IgD-negative memory B cell (primary cell): ENCODE data around the gene SLC6A3. TPM values are rescaled to one million over a fixed set of nuclear protein-coding genes. Genes with fewer than 3 reads are reported as not detected.

Source experiments
- H3K27ac Mint-ChIP-seq, 3 donors: one replicate each; pipeline ENCODE4 v1.8.0; 2020 to 2022; ENCODE audit warnings: mild to moderate bottlenecking in 3 of 3, mixed read lengths in 3 of 3, moderate library complexity in 1 of 3
- H3K27me3 Mint-ChIP-seq: one replicate; pipeline ENCODE4 v1.8.0; 2021; ENCODE audit warnings: mixed read lengths
- H3K36me3 Mint-ChIP-seq: one replicate; pipeline ENCODE4 v1.8.0; 2020; ENCODE audit warnings: mild to moderate bottlenecking, mixed read lengths
- H3K4me1 Mint-ChIP-seq, 3 donors: one replicate each; pipeline ENCODE4 v1.8.0; 2020 to 2022; ENCODE audit warnings: mixed read lengths in 3 of 3, mild to moderate bottlenecking in 1 of 3
- H3K4me3 Mint-ChIP-seq, 4 donors: one replicate each; pipeline ENCODE4 v1.8.0; 2020 to 2022; ENCODE audit warnings: mild to moderate bottlenecking in 4 of 4, mixed read lengths in 4 of 4, moderate library complexity in 3 of 4
- H3K9me3 Mint-ChIP-seq, 3 donors: one replicate each; pipeline ENCODE4 v1.8.0; 2020 to 2021; ENCODE audit warnings: mixed read lengths in 3 of 3, mild to moderate bottlenecking in 1 of 3
- polyA plus RNA-seq: library from polyadenylated mRNA; unstranded; fragments of 300-500 nt; fragmentation: Illumina TruSeq; gene quantifications from one replicate; pipeline ENCODE4 v1.2.3, GENCODE V29; 2021

The SLC6A3 gene
- polyA plus RNA-seq, 1 donor from 2014 or later = not detected

DNA sequence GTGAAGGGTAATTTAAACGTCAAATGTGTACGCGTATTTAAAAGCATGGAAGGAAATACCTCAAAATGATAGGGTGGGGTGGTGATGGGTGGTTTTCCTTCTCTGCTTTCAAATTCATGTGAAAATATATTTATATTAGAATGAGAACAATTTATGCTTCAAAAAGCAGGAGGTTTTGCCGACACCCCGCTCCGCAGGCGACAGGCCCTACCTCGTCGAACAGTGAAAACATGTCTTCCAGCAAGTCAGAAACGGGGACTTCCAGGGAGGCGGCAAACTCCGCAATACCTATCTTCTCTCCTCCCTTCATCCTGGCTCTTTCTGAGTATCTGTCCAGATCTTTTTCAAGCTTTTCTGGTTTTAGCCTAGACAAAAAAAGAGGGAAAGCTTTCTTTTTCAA, 28.5 kb upstream of the SLC6A3 start:
- Mint-ChIP-seq H3K4me1 (peaks cover under 1 to 8% (median 2%) of the 10 kb centered on the region in 3 donors), H3K36me3 (peaks cover 4% of the 10 kb centered on the region), H3K9me3 (no peaks in the 10 kb centered on the region), H3K27ac (peak overlapping the region in 1 of 3 donors; percentile 42), H3K4me3 (no peak overlapping the region), H3K27me3 (no peaks in the 10 kb centered on the region)

DNA sequence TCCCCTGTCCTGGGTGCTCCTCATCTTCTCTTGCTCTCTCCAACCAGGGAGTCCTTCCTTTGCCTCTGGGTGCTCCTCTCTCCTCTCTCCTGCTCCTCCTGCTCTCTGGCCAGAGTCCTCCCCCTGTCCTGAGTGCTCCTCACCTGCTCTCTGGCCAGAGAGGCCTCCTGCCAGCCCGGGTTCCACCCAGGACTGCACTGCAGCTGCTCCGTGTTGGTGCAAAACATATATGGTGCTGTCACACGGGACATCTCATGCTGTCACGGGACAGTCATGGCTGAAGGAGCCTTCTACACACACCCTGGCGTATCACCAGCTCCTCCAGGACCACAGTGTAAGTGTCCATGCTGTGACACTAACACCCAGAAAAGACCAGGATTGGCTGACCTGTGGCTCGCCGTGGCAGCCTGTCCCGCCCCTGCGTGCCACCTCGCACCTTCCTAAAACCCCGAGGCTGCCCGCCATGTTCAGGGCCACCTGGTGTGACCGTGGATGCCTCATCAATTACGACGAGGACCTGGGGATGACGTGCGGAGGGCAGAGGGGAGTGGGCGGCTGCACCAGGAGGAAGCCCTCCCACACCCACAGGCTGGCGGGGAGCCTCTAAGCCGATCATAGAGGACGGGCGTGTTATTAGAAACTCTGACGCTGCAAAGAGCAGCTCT, 27.9 kb upstream of the SLC6A3 start:
- Mint-ChIP-seq H3K27me3 (no peaks in the 10 kb centered on the region), H3K27ac (peak overlapping the region in 2 of 3 donors; percentile 42 to 43), H3K36me3 (peaks cover 5% of the 10 kb centered on the region), H3K4me3 (no peak overlapping the region), H3K9me3 (no peaks in the 10 kb centered on the region), H3K4me1 (peaks cover 0 to 2% (median 0%) of the 10 kb centered on the region in 3 donors)

DNA sequence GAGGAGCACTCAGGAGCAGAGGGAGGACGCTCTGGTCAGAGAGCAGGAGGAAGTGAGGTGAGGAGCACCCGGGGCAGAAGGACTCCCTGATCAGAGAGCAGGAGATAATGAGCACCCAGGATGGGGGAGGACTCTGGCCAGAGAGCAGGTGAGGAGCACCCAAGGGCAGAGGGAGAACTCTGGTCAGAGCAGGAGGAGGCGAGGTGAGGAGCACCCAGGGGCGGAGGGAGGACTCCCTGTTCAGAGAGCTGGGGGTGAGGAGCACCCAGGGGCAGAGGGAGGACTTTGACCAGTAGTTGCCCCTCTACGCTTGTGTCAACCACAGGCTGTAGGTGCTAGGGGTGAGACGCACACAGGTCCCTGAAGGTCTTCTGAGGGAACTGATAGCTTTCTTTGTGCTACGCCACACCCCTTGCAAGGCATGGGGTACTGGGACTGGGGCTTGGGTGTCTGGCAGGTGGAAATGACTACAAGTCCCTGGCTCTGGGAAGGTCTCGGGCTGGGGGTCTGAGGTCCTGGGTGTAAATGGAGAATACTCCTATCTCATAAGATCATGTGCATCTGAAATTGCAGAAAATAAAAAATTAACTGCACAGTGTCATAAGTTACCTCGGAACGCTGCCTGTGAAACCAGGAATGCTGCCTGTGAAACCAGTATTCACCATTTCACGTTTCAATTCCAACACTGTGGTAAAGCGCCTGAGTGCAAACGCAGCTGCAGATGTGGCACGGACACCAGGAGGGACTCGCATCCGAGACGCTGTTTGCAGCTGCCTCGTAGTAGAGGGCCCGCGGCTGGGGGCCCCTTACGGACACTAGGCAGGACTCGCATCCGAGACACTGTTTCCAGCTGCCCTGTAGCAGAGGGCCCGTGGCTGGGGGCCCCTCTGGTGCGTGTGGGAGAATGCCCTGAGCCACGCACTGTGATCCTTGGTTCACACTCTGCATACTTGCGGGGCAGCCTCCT, 27.0 kb upstream of the SLC6A3 start:
- peak overlapping the region in 1 of 4 donors; percentile 51 for H3K4me3 Mint-ChIP-seq
- H3K4me1 Mint-ChIP-seq = no peaks in the 10 kb centered on the region
- H3K27me3 Mint-ChIP-seq = no peaks in the 10 kb centered on the region
- peak overlapping the region in 2 of 3 donors; percentile 39 to 92 for H3K27ac Mint-ChIP-seq
- no peaks in the 10 kb centered on the region for H3K9me3 Mint-ChIP-seq
- peaks cover 5% of the 10 kb centered on the region for H3K36me3 Mint-ChIP-seq

DNA sequence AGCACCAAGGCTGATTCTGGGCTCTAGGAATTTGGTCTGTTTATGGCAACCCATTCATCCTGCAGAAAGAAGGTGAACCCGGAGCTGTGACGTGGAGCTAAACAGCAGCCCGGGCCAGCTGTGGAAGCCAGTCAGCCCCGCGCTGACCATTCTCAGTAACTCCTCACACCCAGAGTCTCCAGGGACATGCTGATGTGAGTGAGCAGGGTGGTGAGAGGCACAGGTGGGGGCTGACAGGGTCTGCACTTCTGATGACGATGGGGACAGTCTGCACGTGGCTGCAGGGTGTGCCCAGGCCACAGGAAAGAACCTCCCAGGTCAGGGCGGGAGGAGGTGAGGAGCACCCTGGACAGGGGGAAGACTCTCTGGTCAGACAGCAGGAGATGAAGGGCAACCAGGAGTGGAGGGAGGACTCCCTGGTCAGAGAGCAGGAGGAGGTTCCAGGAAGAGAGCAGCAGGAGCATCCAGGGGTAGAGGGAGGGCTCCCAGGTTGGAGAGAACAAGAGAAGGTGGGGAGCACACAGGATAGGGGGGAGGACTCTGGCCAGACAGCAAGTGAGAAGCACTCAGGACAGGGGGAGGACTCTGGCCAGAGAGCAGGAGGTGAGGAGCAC, 26.1 kb upstream of the SLC6A3 start:
- H3K4me3 Mint-ChIP-seq = peak overlapping the region in 1 of 4 donors; percentile 65
- no peaks in the 10 kb centered on the region for H3K4me1 Mint-ChIP-seq
- H3K9me3 Mint-ChIP-seq = no peaks in the 10 kb centered on the region
- H3K27me3 Mint-ChIP-seq = no peaks in the 10 kb centered on the region
- H3K27ac Mint-ChIP-seq = peak overlapping the region in 1 of 3 donors; percentile 92
- peaks cover 4% of the 10 kb centered on the region for H3K36me3 Mint-ChIP-seq

DNA sequence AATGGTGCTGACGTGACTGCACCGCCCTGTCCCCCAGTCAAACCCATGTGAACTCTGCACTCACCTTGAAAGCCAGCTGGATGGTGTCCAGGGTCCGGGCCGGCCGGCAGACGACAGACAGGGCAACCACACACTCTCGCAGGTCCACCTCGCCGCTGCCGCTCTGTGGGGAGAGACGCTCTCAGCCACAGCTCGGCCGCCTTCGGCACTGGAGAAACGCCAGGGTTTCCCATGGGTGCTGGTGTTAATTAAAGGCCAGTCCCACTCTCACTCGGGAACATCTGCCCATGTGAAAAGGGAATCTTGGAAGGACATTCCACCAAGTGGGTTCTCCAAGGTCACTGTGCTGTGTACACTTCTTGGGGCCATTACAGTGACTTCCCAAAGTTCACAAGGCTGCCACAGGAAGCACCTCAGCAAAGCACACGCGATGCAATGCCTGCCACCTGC, 25.5 kb upstream of the SLC6A3 start:
- peak overlapping the region in 1 of 3 donors; percentile 50 for H3K27ac Mint-ChIP-seq

DNA sequence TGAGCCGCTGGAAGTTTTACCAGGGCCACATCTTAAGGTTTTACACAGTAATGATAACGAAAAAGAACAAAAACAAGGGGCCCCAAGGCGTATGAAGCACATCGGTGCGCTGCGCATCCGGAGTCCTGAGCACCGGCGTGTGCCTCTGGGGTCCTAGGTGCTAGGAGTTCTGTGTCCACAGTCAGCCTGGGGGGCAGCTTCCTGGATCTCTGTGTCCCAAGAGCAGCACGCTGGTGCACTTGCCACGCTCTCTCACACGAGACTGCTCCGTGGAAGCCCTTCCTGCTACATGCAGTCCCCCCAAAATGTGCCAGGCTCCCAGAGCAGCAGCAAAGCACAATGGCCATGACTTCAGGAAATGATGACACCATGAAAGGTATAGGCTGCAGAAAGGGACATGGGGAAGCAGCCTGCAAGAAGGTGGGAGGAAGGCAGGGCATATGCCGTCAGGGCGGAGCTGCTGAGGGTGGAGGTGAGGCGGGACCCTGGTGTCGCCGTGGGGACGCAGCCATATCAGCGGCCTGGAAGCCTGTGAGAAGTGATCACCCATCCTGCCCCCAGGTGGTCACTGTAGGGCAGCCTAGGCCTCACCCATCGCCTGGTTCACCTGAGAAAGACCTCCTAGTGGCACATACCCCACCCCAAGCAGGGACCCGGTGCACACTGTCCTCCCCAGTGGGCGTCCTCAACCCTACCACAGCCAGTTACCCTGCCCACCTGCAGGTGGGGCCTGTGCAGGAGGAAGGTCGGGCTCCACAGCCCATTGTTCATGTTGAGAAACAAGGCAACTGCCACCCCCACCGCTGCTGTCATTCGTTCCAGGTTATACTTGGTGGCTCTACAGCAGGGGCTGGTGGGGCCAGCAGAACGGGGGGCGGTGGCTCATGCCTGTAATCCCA, 23.6 kb upstream of the SLC6A3 start:
- Mint-ChIP-seq H3K27ac (peak overlapping the region in 2 of 3 donors; percentile 43 to 78), H3K36me3 (peaks cover 6% of the 10 kb centered on the region), H3K4me3 (no peak overlapping the region), H3K9me3 (peaks cover 0 to 2% (median 0%) of the 10 kb centered on the region in 3 donors), H3K4me1 (no peaks in the 10 kb centered on the region), H3K27me3 (no peaks in the 10 kb centered on the region)

More for the DNA sequence above, 25.5 kb upstream of the SLC6A3 start:
- Mint-ChIP-seq H3K4me1 (no peaks in the 10 kb centered on the region), H3K36me3 (peaks cover 2% of the 10 kb centered on the region), H3K4me3 (no peak overlapping the region), H3K9me3 (peaks cover 0 to 2% (median 0%) of the 10 kb centered on the region in 3 donors), H3K27me3 (no peaks in the 10 kb centered on the region)

DNA sequence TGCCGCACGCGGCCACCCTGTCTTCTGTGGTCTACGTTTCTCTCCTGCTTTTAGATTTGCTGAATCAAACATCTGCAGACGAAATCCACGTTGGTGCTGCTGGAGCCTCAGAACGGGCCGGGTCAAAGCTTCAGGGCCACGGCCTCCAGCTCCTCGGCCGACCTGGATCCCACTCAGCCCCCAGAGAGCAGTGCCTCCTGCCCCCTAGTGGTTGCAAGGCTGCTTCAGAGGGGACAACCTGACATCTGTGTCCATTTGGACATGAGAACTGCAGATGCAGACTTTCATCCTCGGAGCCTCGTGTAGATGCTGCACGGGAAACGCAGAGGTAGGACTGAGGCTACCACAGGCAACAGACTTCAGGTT, 23.0 kb upstream of the SLC6A3 start:
- H3K36me3 Mint-ChIP-seq = peaks cover 6% of the 10 kb centered on the region
- no peaks in the 10 kb centered on the region for H3K27me3 Mint-ChIP-seq
- peak overlapping the region; percentile 43 to 78 (median 71) for H3K27ac Mint-ChIP-seq
- H3K9me3 Mint-ChIP-seq = peaks cover 0 to 2% (median 0%) of the 10 kb centered on the region in 3 donors
- H3K4me3 Mint-ChIP-seq = no peak overlapping the region
- H3K4me1 Mint-ChIP-seq = no peaks in the 10 kb centered on the region

DNA sequence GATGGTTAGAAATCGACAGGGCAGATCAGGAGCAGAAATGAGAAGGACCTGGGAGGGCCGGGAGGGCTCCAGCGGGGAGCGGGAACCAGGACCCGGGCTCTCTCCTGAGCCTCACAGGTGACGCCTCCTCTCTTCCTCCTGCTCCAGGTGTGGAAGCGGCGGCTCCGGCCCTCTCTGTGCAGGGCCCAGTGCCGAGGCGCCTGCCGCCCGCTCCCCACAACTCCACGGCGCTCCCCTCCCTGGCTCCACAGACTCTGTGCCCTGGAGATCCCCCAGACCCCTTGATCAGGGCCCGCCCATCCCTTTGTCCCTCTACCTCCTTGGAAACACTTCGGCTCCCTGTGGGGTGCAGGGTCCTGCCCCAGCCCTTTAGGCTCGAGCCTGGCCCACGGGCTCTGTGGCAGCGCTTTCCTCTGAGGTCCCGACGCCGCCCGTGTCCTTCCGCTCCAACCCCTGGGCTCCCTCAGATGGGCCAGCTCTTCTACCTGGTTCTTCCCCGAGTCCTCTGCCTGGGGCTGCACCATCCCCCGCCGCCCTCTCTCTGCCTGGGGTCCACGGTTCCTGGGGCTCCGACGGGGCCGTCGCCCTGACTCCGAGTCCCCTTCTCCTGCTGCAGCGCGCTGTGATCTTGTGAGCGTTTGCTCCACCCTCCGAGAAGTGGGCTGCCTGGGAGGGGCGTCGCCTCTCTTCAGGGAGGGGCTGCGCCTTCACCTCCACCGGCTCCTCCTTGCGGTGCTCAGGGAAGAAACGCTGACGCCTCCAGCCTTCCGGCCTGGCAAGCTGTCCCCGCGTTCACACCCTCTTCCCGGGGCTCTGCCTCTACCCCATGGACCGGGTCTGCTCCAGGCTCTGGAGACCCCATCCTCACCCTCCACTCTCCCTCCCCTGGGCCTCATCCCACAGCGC, 22.4 kb upstream of the SLC6A3 start:
- H3K27ac Mint-ChIP-seq = peak overlapping the region in 2 of 3 donors; percentile 71 to 78

DNA sequence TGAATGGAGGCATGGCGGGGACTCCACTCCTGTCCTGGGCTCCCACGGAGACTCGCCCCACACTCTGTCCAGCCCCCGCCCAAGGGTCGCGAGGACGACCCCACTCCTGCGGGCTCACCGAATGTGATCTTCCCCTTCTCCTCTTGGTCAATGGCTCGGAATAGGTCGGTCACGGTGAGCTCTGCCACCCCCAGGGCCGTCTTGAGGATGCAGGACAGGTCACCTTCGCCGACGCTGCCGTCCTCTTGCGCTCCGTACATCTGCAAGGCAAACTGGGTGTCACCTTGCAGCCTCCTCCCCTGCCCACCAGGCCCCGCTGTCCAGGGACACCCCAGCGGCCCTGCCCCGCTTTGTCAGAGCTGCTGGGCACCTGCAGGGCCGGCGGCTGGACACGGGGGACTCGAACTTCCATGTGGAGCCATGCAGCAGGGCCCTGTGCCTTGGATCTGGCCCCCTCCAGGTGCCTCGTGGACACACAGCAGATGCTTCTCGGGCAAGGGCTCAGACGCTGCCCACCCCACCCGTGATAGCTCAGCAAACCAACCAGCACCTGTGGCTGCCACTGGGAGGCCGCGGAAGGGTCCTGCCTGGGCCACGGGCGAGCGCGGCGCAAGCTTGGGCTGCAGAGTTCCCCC, 21.5 kb upstream of the SLC6A3 start:
- no peaks in the 10 kb centered on the region for H3K4me1 Mint-ChIP-seq
- H3K27me3 Mint-ChIP-seq = no peaks in the 10 kb centered on the region
- peak overlapping the region in 1 of 4 donors; percentile 45 for H3K4me3 Mint-ChIP-seq
- H3K27ac Mint-ChIP-seq = no peak overlapping the region
- H3K36me3 Mint-ChIP-seq = peaks cover 6% of the 10 kb centered on the region
- H3K9me3 Mint-ChIP-seq = peaks cover 0 to 2% (median 0%) of the 10 kb centered on the region in 3 donors

More for the DNA sequence above, 22.4 kb upstream of the SLC6A3 start:
- Mint-ChIP-seq H3K4me1 (no peaks in the 10 kb centered on the region), H3K4me3 (no peak overlapping the region), H3K9me3 (peaks cover 0 to 2% (median 0%) of the 10 kb centered on the region in 3 donors), H3K27me3 (no peaks in the 10 kb centered on the region), H3K36me3 (peaks cover 6% of the 10 kb centered on the region)

DNA sequence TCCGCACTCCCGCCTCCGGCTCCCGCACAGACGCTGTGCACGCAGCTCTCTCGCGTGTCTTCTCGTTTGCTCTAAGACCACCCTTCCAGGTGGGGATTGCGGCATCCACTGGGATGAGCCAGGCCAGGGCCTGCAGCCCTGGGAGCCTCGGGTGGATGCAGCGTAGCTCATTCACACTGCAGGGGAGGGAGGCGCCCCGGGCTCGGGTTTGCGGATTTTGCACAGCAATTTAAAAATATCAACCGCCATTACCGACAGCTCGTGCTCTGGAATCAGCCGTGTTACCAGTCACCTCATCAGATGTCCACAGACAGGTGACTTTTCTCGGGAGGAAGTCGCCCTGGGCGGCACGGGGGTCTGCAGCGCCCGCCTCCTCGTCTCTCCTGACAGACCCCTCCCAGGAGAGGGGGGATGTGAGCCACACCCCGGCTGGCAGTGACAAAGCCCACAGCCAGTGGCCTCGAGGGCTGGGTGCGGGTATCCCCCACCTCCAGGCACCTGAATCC, 20.8 kb upstream of the SLC6A3 start:
- Mint-ChIP-seq H3K4me1 (no peaks in the 10 kb centered on the region), H3K27me3 (no peaks in the 10 kb centered on the region), H3K4me3 (no peak overlapping the region), H3K27ac (no peak overlapping the region), H3K9me3 (peaks cover 0 to 2% (median 0%) of the 10 kb centered on the region in 3 donors), H3K36me3 (peaks cover 8% of the 10 kb centered on the region)

DNA sequence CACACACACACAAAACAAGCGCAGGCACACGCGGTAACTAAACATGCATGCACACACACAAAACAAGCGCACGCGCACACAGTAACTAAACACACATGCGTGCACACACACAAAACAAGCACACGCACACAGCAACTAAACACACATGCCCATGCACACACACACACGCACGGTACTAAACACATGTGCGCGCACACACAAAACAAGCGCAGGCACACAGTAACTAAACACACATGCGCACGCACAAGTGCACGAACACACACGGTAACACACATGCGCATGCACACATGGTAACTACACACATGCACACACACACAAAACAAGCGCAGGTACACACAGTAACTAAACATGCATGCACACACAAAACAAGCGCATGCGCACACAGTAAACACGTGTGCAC, 19.9 kb upstream of the SLC6A3 start:
- Mint-ChIP-seq H3K27me3 (no peaks in the 10 kb centered on the region), H3K9me3 (peaks cover 0 to 2% (median 0%) of the 10 kb centered on the region in 3 donors), H3K36me3 (peaks cover 10% of the 10 kb centered on the region), H3K27ac (peak overlapping the region; percentile 35 to 88 (median 87)), H3K4me1 (no peaks in the 10 kb centered on the region), H3K4me3 (no peak overlapping the region)

DNA sequence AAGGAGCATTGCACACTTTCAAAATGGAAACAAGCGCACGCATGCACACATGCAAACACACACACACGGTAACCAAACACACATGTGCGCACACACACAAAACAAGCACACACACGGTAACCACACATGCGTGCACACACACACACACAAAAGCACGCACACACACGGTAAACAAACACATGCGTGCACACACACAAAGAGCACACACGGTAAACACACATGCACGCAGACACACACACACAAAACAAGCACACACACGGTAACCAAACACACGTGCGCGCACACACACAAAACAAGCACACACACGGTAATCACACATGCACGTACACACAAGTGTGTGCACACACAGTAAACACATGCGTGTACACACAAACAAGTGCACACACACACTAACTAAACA, 19.3 kb upstream of the SLC6A3 start:
- H3K27ac Mint-ChIP-seq = peak overlapping the region in 1 of 3 donors; percentile 35
- H3K27me3 Mint-ChIP-seq = no peaks in the 10 kb centered on the region
- peaks cover 0 to 2% (median 0%) of the 10 kb centered on the region in 3 donors for H3K9me3 Mint-ChIP-seq
- H3K36me3 Mint-ChIP-seq = peaks cover 10% of the 10 kb centered on the region
- H3K4me3 Mint-ChIP-seq = peak overlapping the region in 1 of 4 donors; percentile 39
- no peaks in the 10 kb centered on the region for H3K4me1 Mint-ChIP-seq

DNA sequence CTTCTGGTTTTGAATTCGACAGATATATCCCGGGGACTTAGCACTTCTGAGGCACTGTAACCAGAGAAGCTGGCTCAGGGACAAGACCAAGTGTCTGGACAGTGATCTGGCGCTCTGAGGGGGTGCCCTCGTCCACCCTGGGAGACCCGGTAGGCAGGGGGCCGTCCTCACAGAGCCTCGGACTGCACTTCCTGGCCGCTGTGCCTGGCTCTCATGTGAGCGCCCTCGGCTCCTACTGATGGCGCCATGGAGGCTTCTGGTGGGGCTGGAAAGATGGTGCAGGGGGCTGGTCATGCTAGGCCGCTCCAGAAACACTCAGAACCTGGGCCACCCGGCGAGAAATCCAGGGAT, 18.8 kb upstream of the SLC6A3 start:
- H3K9me3 Mint-ChIP-seq = peaks cover 0 to 2% (median 0%) of the 10 kb centered on the region in 3 donors
- H3K4me1 Mint-ChIP-seq = no peaks in the 10 kb centered on the region
- peak overlapping the region in 1 of 3 donors; percentile 35 for H3K27ac Mint-ChIP-seq
- H3K4me3 Mint-ChIP-seq = no peak overlapping the region
- H3K27me3 Mint-ChIP-seq = no peaks in the 10 kb centered on the region
- H3K36me3 Mint-ChIP-seq = peaks cover 10% of the 10 kb centered on the region
